ENCODE data around the gene GMDS.

DNA sequence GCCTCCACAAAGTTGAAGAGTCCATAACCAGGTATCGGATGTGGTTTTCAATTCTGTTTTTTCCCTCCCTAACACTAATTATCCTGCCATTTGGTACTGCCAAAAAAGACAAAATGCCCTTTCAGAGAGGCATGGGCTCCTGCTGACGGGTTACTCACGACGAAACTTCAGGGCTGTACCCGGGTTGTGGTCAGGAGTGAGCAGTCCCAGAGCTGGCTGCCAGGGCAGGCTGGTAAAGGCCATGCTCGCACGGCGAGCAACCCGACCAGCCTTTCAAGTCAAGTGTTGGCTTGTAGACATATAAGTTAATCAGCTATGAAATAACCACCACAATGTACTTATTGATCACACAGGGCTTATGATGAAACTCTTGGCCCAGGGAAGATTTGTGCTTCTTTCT is 483.2 kb downstream of the GMDS start:
- TF ChIP-seq CTCF (IDR thresholded peaks at IDR 0.05) (no peak), POLR2AphosphoS5 (IDR thresholded peaks at IDR 0.05; ENCODE audit: insufficient read depth in 1 of 2, low read depth in 1 of 2) (no peak), POLR2A (IDR thresholded peaks at IDR 0.05) (no peak)

Measured in vagina (tissue), 2 donors.